Activated CD4-positive, alpha-beta T cell treated with anti-CD3 and anti-CD28 coated beads, Interleukin-2, amount 50 U/mL, for 1 hour (primary cell): Measurements from ENCODE around the gene PNPLA2.

Experiments
- DNase-seq: peaks from one replicate; pipeline ENCODE4 v3.0.0-alpha.2; 2020

PNPLA2 gene

GRCh38 chr11:786235-787083 lies 32.3 kb upstream of the PNPLA2 start:
- DNase-seq = no peak

- no peak for DNase-seq
These were observed 31.5 kb upstream of the PNPLA2 start for GRCh38 chr11:787084-787675.

GRCh38 chr11:788009-788640 lies 30.6 kb upstream of the PNPLA2 start:
- DNase-seq = no peak

DNA sequence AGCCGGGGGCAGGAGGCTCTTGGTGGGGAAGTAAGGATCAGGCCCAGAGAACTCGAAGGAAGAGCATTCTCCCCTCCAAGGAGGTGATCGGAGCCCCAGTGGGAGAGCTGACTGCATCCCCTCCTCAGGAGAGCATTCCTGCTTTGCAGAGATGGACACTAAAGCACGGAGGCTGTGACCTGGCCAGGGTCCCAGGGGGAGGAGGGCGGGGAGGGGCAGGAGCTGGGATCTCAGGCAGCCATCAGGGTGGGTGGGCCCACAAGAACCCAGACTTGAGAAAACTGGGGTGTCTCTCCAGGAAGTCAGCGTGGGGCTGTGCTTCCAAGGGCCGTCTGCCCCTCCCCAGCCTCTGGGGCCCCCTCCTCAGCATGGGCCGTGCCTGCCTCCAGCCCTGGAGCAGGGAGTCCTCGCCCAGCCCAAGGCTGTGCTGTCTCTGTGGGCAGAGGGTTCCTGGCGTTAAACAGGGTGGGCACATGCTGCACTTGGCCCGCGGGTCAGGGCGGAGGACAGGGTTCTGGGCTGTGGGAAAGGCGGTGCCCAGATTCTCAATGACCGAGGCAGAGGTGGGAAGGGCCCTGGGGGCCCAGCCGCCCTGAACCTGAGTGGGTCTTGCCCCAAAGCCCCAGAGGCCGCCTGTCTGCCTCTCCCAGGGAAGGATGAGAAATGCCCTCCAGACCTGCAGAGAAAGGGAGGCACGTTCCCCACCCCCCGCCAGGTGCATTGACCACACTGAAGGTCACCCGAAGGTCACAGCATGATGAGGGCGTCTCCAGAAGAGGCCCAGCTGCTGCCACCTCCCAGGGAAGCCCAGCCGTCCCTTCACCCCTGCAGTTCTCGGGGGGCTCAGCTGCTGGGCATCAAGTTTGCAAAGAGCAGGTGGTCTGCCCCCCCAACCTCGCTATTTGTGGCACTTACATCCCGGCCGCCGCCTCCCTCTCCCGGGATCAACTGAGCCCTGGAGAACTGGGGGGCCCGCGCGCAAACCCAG lies 29.5 kb upstream of the PNPLA2 start:
- DNase-seq = no peak

- DNase-seq = peak; percentile 28
These were observed 28.8 kb upstream of the PNPLA2 start, which contains the start of gene CEND1 for GRCh38 chr11:789943-790342. CEND1 (minus strand) TSS chr11:790090; CDS start chr11:788576, 1,514 bp downstream.

DNA sequence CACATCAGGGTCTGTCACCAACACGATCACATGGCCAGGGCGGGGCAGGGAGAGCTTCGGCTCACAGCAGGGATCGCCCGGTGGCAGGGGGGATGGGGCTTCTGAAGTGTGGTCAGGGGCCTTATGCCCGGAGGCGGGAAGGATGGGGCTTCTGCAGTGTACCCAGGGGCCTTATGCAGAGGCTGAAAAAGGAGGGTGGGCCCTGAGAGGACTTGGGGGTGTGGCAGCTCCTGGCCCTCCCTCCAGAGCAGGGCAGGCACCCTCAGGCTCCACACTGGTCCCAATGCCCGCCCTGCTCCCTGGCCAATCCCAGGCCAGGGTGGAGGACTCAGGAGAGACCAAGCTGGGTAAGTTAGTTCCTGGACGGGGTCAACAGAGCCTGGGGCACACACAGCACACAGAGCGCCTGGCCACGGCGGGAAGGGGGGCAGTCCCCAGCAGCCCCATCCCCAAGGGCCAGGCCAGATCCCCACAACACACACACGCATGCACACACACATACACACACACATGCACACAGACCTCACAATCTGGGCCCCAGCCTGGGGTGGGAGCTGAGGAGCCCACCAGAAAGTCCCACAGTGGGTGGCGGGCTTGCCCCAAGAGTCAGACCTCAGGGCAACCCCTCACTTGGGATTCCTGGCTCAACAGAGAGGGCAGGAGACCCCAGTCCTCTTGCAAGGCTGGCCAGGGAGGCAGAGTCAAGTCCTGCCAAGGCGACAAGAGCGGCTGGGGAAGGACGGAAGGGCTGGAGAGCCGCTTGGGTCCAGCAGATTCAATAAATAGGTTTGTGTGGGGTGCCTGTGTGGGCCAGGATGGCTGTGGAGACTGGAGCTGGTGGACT lies 27.8 kb upstream of the PNPLA2 start:
- no peak for DNase-seq

GRCh38 chr11:791658-792534 lies 26.8 kb upstream of the PNPLA2 start:
- no peak for DNase-seq

- no peak for DNase-seq
These were observed 26.2 kb upstream of the PNPLA2 start for GRCh38 chr11:792535-792821.

GRCh38 chr11:792873-793272 lies 25.8 kb upstream of the PNPLA2 start:
- DNase-seq = no peak

DNA sequence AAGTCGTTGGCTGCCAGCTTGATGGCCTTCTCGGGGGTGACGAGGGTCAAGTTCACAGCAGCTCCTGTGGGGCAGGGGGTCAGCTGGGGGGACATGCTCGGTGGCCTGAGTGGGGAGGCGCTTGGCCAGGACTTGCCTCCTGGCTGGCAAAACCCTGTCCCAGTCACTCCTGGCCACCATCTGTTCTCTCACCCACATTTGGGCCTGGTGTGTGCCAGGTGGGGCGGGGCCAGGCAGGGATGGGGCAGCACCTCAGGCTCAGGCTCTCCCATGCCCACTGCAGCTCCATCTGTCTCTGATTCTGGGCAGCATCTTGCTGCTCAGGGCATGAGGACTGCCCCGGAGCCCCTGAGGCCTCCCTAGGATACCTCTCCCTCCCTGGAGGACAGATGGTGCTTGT lies 25.2 kb upstream of the PNPLA2 start:
- DNase-seq = no peak

- no peak for DNase-seq
These were observed 24.5 kb upstream of the PNPLA2 start for GRCh38 chr11:794013-794765.

GRCh38 chr11:794766-795633 lies 23.7 kb upstream of the PNPLA2 start:
- DNase-seq = no peak

DNA sequence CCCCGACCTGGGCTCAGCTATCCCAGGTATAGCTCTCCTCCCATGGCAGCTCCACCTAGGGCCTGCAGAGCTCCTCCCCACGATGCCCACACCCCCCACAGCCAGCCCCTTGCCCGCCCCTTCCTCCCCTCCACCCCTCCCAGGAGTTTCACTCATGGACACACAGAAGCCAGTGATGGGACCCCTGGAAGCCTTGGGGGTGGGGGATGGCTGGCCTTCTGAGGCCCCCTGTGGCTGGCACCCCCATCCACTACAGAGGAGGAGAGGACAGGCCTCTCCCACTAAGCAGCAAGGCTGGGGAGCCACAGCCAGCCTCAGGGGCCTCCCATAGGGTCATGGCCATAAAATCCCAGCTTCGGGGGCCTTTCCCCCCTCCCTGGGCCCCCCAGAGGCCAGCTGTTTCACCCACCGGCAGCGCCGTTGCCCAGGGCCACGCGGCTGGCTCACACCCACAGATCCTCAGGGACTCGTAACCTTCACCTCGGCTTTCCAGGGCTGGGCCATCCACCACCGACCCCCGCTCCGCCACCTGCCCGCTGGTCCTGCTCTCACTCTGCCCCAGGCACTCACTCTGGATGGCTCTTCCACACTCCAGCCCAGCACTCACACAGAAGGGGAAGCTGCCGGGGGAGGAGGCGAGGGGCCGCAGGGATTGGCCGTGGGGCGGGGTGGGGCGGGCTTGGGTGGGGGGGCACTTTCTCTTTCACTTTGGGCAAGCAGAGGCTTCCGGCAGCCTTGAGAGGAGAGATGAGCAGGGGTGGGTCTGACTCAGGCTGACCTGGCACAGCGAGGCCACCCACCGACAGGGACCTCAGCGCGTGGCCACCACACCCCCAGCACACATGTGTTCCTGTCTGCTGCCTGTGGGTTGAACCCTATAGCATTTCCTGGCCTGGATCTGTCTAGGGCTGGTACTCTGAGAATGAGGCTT lies 22.8 kb upstream of the PNPLA2 start:
- peak; percentile 69 for DNase-seq

- DNase-seq = no peak
These were observed 22.0 kb upstream of the PNPLA2 start for GRCh38 chr11:796565-797295.

- peak; percentile 63 for DNase-seq
These were observed 21.2 kb upstream of the PNPLA2 start for GRCh38 chr11:797296-798092.

GRCh38 chr11:798093-798713 lies 20.5 kb upstream of the PNPLA2 start, which contains the start of gene SLC25A22:
SLC25A22 (minus strand) TSS chr11:798281; CDS start chr11:795006, 3,275 bp downstream.
- DNase-seq = peak; percentile 80
